GM12878 (cell line): ENCODE results near the gene COTL1. TPM values are rescaled to one million over a fixed set of nuclear protein-coding genes. Genes with fewer than 3 reads are reported as not detected.
A peak's percentile ranks its signal among the peaks of the same experiment; 100 is the strongest.

Experiments used
- BCLAF1 ChIP-seq: fragments of 450-650 bp; IDR thresholded peaks from 2 replicates; pipeline ENCODE4 v1.6.1; 2017; ENCODE audit warnings: antibody characterized with exemption, mild to moderate bottlenecking, moderate library complexity
- BRCA1 ChIP-seq: IDR thresholded peaks from 2 replicates; pipeline ENCODE4 v1.6.1; 2011; ENCODE audit warnings: low read depth, low read length, improper control_type of control experiment
- CBX3 ChIP-seq: fragments of 200-600 bp; sonication (generic); IDR thresholded peaks from 2 replicates; pipeline ENCODE4 v1.6.1; 2016; ENCODE audit warnings: low read depth, borderline replicate concordance
- DPF2 ChIP-seq: fragments of 450-650 bp; IDR thresholded peaks from 2 replicates; pipeline ENCODE4 v1.6.1; 2017; ENCODE audit warnings: mild to moderate bottlenecking
- HDAC2 ChIP-seq: fragments of 200-600 bp; sonication (generic); IDR thresholded peaks from 2 replicates; pipeline ENCODE4 v1.6.1; 2017
- MLLT1 ChIP-seq: fragments of 450-650 bp; IDR thresholded peaks from 2 replicates; pipeline ENCODE4 v1.6.1; 2016; ENCODE audit warnings: mild to moderate bottlenecking
- MYC ChIP-seq: IDR thresholded peaks from 2 replicates; pipeline ENCODE4 v1.6.1; 2011; ENCODE audit warnings: mild to moderate bottlenecking, low read length, moderate library complexity, inconsistent platforms; ENCODE audit not compliant: insufficient read depth, insufficient replicate concordance, insufficient read length, severe bottlenecking
- NBN ChIP-seq: fragments of 450-650 bp; IDR thresholded peaks from 2 replicates; pipeline ENCODE4 v1.6.1; 2016
- NFYA ChIP-seq: IDR thresholded peaks from 2 replicates; pipeline ENCODE4 v1.6.1; 2011; ENCODE audit warnings: low read depth, mild to moderate bottlenecking, low read length, improper control_type of control experiment, borderline replicate concordance
- NR2F1 ChIP-seq: fragments of 450-650 bp; conservative IDR thresholded peaks from 2 replicates; pipeline ENCODE4 v1.6.1; 2017; ENCODE audit warnings: mild to moderate bottlenecking
- PKNOX1 ChIP-seq: fragments of 450-650 bp; IDR thresholded peaks from 2 replicates; pipeline ENCODE4 v1.6.1; 2016; ENCODE audit warnings: mild to moderate bottlenecking
- POLR2A ChIP-seq: IDR thresholded peaks from 2 replicates; pipeline ENCODE4 v1.6.1; 2011; ENCODE audit warnings: low read depth, mild to moderate bottlenecking, low read length
- POLR2AphosphoS2 ChIP-seq: IDR thresholded peaks from 2 replicates; pipeline ENCODE4 v1.6.1; 2011; ENCODE audit warnings: low read depth, mild to moderate bottlenecking, low read length, improper control_type of control experiment, moderate library complexity
- POLR2AphosphoS5 ChIP-seq: IDR thresholded peaks from 2 replicates; pipeline ENCODE4 v1.6.1; 2011; ENCODE audit warnings: mild to moderate bottlenecking, low read length, inconsistent platforms
- RAD51 ChIP-seq: fragments of 450-650 bp; IDR thresholded peaks from 2 replicates; pipeline ENCODE4 v1.6.1; 2016; ENCODE audit warnings: moderate library complexity, mild to moderate bottlenecking, inconsistent platforms
- RB1 ChIP-seq: fragments of 450-650 bp; formaldehyde crosslinking; IDR thresholded peaks from 2 replicates; pipeline ENCODE4 v1.6.1; 2017; ENCODE audit warnings: mild to moderate bottlenecking, borderline replicate concordance
- RUNX3 ChIP-seq: IDR thresholded peaks from 2 replicates; pipeline ENCODE4 v1.6.1; 2012; ENCODE audit warnings: low read length, inconsistent platforms
- SMARCA5 ChIP-seq: fragments of 450-650 bp; IDR thresholded peaks from 2 replicates; pipeline ENCODE4 v1.6.1; 2017; ENCODE audit warnings: mild to moderate bottlenecking
- SMC3 ChIP-seq: IDR thresholded peaks from 2 replicates; pipeline ENCODE4 v1.6.1; 2011; ENCODE audit warnings: low read length, improper control_type of control experiment, borderline replicate concordance
- TCF12 ChIP-seq: IDR thresholded peaks from 2 replicates; pipeline ENCODE4 v1.6.1; 2011; ENCODE audit warnings: low read depth, mild to moderate bottlenecking, low read length
- ZNF687 ChIP-seq: fragments of 450-650 bp; IDR thresholded peaks from 2 replicates; pipeline ENCODE4 v1.6.1; 2017; ENCODE audit warnings: mild to moderate bottlenecking, moderate library complexity
- polyA plus RNA-seq, 11 experiments: library from polyadenylated mRNA; depleted of rRNA in 4 of 11; unstranded in 6 of 11; stranded (reverse) in 5 of 11; fragments of >200 nt; fragmentation: Nextera tagmentation in 4 of 11; fragmentation: Illumina TruSeq in 1 of 11; extraction: Ambion mirVana in 4 of 11; extraction: Trizol in 1 of 11; gene quantifications; 1 replicate in 1 of 11; 2 replicates in 10 of 11; pipeline versions ENCODE4 v1.2.1 to v1.2.3, GENCODE V29; 2011 to 2016; ENCODE audit warnings: inconsistent platforms in 2 of 11, missing spikeins in 2 of 11, low read depth in 1 of 11
- total RNA-seq, 4 experiments: library from RNA; depleted of rRNA in 3 of 4; stranded (reverse); fragments of >200 nt in 3 of 4; fragmentation: Illumina TruSeq in 1 of 4; extraction: Trizol in 1 of 4; gene quantifications; 2 replicates each; pipeline versions ENCODE4 v1.2.1 to v1.2.3, GENCODE V29; 2013 to 2021

COTL1 gene
- total and polyA plus RNA-seq, 10 of the 15 experiments (the other 5 are each of a cell fraction or from before 2014, with no cell fraction given) = 140 to 894 (median 330) TPM

GRCh38 chr16:84647828-84648594 lies 30.1 kb upstream of the COTL1 start, which contains the start of gene KLHL36 (continued):
- TF ChIP-seq BCLAF1 (no peak), RB1 (no peak), HDAC2 (no peak), POLR2AphosphoS2 (no peak), NFYA (no peak), BRCA1 (no peak), RAD51 (no peak), TCF12 (0 out of 2 replicates have a peak, but pooled peaks have one; percentile 6), MYC (no peak), RUNX3 (no peak), MLLT1 (0 out of 2 replicates have a peak, but pooled peaks have one; percentile 52), CBX3 (no peak), POLR2A (peak; percentile 68), DPF2 (0 out of 2 replicates have a peak, but pooled peaks have one; percentile 75), NBN (no peak), ZNF687 (peak; percentile 87), SMC3 (no peak), PKNOX1 (no peak), SMARCA5 (no peak), NR2F1 (peak; percentile 62), POLR2AphosphoS5 (no peak)
